Stimulated activated CD4-positive, alpha-beta T cell treated with anti-CD3 and anti-CD28 coated beads, Interleukin-12 subunit alpha, Interleukin-12 subunit beta, amount 100 ng/mL, for 24 hours (primary cell): Measurements from ENCODE around the gene MPPED1.

ENCODE experiments used
- DNase-seq, 2 experiments: peaks; one replicate each; pipeline ENCODE4 v3.0.0-alpha.2; 2020; ENCODE audit warnings: low read depth in 2 of 2

Gene MPPED1

GRCh38 chr22:43447380-43447779, 35.6 kb downstream of the MPPED1 start:
- no peak for DNase-seq

GRCh38 chr22:43448048-43448447, 36.2 kb downstream of the MPPED1 start:
- DNase-seq, result no peak

- DNase-seq, result no peak
Measured at GRCh38 chr22:43449205-43449830, 37.5 kb downstream of the MPPED1 start.

GRCh38 chr22:43449831-43450225, 38.0 kb downstream of the MPPED1 start:
- DNase-seq, result no peak

- no peak for DNase-seq
Measured at GRCh38 chr22:43451371-43452050, 39.7 kb downstream of the MPPED1 start.

GRCh38 chr22:43455846-43456245, 44.0 kb downstream of the MPPED1 start:
- no peak for DNase-seq

GRCh38 chr22:43457002-43457401, 45.2 kb downstream of the MPPED1 start:
- no peak for DNase-seq

- no peak for DNase-seq
Measured at GRCh38 chr22:43462701-43463100, 50.9 kb downstream of the MPPED1 start.

- no peak for DNase-seq
Measured at GRCh38 chr22:43464809-43465208, 53.0 kb downstream of the MPPED1 start.

GRCh38 chr22:43465291-43466015, 53.6 kb downstream of the MPPED1 start:
- no peak for DNase-seq

- no peak for DNase-seq
Measured at GRCh38 chr22:43466710-43467109, 54.9 kb downstream of the MPPED1 start.

GRCh38 chr22:43467216-43467940, 55.6 kb downstream of the MPPED1 start:
- no peak for DNase-seq

GRCh38 chr22:43470253-43470652, 58.4 kb downstream of the MPPED1 start:
- DNase-seq, result no peak

- no peak for DNase-seq
Measured at GRCh38 chr22:43470941-43471585, 59.2 kb downstream of the MPPED1 start.

- no peak for DNase-seq
Measured at GRCh38 chr22:43471606-43472135, 59.9 kb downstream of the MPPED1 start.

GRCh38 chr22:43473031-43473430, 61.2 kb downstream of the MPPED1 start:
- no peak for DNase-seq

- DNase-seq, result no peak
Measured at GRCh38 chr22:43473441-43473840, 61.6 kb downstream of the MPPED1 start.

GRCh38 chr22:43474161-43475101, 62.6 kb downstream of the MPPED1 start:
- DNase-seq, result no peak

GRCh38 chr22:43475549-43476076, 63.8 kb downstream of the MPPED1 start:
- no peak for DNase-seq

- DNase-seq, result no peak
Measured at GRCh38 chr22:43476341-43476740, 64.5 kb downstream of the MPPED1 start.
